Stimulated activated CD8-positive, alpha-beta memory T cell treated with anti-CD3 and anti-CD28 coated beads, Interleukin-12 subunit alpha, Interleukin-12 subunit beta, amount 100 ng/mL, for 24 hours (primary cell): ENCODE data around the gene TAF11L14.
"Not testable (repeated sequence)": the region's sequence is repeated elsewhere in the genome, so short reads cannot be mapped to it uniquely, and the experiment has no call there.

Experiments used
- DNase-seq: peaks from one replicate; pipeline ENCODE4 v3.0.0-alpha.2; 2020; ENCODE audit errors: extremely low read depth

The TAF11L14 gene

GRCh38 chr5:17634160-17634559, at the start of gene TAF11L14:
Gene TAF11L14, plus strand, starts transcription at chr5:17634460.
- no peak for DNase-seq

GRCh38 chr5:17585658-17586057, 48.6 kb upstream of the TAF11L14 start, which contains the start of gene TAF11L7:
Gene TAF11L7, minus strand, starts transcription at chr5:17585758.
- not testable (repeated sequence) for DNase-seq

GRCh38 chr5:17590860-17591259, 43.4 kb upstream of the TAF11L14 start, which contains the start of gene TAF11L8:
Gene TAF11L8, minus strand, starts transcription at chr5:17590960.
- DNase-seq: not testable (repeated sequence)

GRCh38 chr5:17594255-17594654, 40.0 kb upstream of the TAF11L14 start, which contains the start of gene TAF11L9:
Gene TAF11L9, minus strand, starts transcription at chr5:17594394.
- DNase-seq: not testable (repeated sequence)

GRCh38 chr5:17597728-17598127, 36.5 kb upstream of the TAF11L14 start, which contains the start of gene TAF11L10:
Gene TAF11L10, minus strand, starts transcription at chr5:17597828.
- DNase-seq: not testable (repeated sequence)

GRCh38 chr5:17603880-17604279, 30.4 kb upstream of the TAF11L14 start, which contains the start of gene TAF11L11:
Gene TAF11L11, plus strand, starts transcription at chr5:17604183.
- not testable (repeated sequence) for DNase-seq

GRCh38 chr5:17604951-17605350, 29.3 kb upstream of the TAF11L14 start:
- no peak for DNase-seq

GRCh38 chr5:17607461-17607860, 26.8 kb upstream of the TAF11L14 start:
- DNase-seq: not testable (repeated sequence)

- not testable (repeated sequence) for DNase-seq
These were observed 24.2 kb upstream of the TAF11L14 start, which contains the start of gene TAF11L12 for GRCh38 chr5:17610092-17610491. Gene TAF11L12, plus strand, starts transcription at chr5:17610392.

- DNase-seq: no peak
These were observed 19.2 kb upstream of the TAF11L14 start for GRCh38 chr5:17614872-17615605.

- no peak for DNase-seq
These were observed 14.9 kb upstream of the TAF11L14 start for GRCh38 chr5:17619354-17619753.

- DNase-seq: no peak
These were observed 13.6 kb upstream of the TAF11L14 start for GRCh38 chr5:17620627-17621026.

GRCh38 chr5:17625686-17626085, 8.6 kb upstream of the TAF11L14 start:
- DNase-seq: no peak

GRCh38 chr5:17631788-17632187, 2.5 kb upstream of the TAF11L14 start, which contains the start of gene TAF11L13:
Gene TAF11L13, plus strand, starts transcription at chr5:17632088.
- not testable (repeated sequence) for DNase-seq

GRCh38 chr5:17649232-17649631, 15.0 kb downstream of the TAF11L14 start:
- DNase-seq: not testable (repeated sequence)

- DNase-seq: not testable (repeated sequence)
These were observed 21.0 kb downstream of the TAF11L14 start for GRCh38 chr5:17655201-17655759.

GRCh38 chr5:17655921-17656320, 21.7 kb downstream of the TAF11L14 start:
- no peak for DNase-seq

- no peak for DNase-seq
These were observed 28.9 kb downstream of the TAF11L14 start for GRCh38 chr5:17663182-17663581.

- DNase-seq: no peak
These were observed 31.6 kb downstream of the TAF11L14 start for GRCh38 chr5:17665836-17666235.

GRCh38 chr5:17666726-17667235, 32.5 kb downstream of the TAF11L14 start:
- DNase-seq: no peak

- no peak for DNase-seq
These were observed 36.1 kb downstream of the TAF11L14 start for GRCh38 chr5:17670353-17670752.

GRCh38 chr5:17678751-17679324, 44.6 kb downstream of the TAF11L14 start:
- DNase-seq: no peak
